Astrocyte (in vitro differentiated cells and primary cell): ENCODE measurements around the gene BABAM1.

Experiments used
- EZH2 ChIP-seq: IDR thresholded peaks from 2 replicates; pipeline ENCODE4 v1.6.1; 2012; ENCODE audit warnings: mild to moderate bottlenecking, low read length, inconsistent platforms; ENCODE audit not compliant: insufficient read depth
- TF ChIP-seq, protein P1 (sequence below): IDR thresholded peaks from 2 replicates; pipeline ENCODE4 v1.5.1; 2011; ENCODE audit warnings: low read depth, mild to moderate bottlenecking, inconsistent platforms, low read length, moderate library complexity; ENCODE audit not compliant: insufficient read depth

GRCh38 chr19:17322854-17323253, 55.6 kb downstream of the BABAM1 start:
- TF ChIP-seq, protein P1, sequence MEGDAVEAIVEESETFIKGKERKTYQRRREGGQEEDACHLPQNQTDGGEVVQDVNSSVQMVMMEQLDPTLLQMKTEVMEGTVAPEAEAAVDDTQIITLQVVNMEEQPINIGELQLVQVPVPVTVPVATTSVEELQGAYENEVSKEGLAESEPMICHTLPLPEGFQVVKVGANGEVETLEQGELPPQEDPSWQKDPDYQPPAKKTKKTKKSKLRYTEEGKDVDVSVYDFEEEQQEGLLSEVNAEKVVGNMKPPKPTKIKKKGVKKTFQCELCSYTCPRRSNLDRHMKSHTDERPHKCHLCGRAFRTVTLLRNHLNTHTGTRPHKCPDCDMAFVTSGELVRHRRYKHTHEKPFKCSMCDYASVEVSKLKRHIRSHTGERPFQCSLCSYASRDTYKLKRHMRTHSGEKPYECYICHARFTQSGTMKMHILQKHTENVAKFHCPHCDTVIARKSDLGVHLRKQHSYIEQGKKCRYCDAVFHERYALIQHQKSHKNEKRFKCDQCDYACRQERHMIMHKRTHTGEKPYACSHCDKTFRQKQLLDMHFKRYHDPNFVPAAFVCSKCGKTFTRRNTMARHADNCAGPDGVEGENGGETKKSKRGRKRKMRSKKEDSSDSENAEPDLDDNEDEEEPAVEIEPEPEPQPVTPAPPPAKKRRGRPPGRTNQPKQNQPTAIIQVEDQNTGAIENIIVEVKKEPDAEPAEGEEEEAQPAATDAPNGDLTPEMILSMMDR: no peak
- TF ChIP-seq EZH2: no peak
